Left ventricle myocardium inferior (tissue), 1 donor: ENCODE results near the gene SCTR. TPM values are rescaled to one million over a fixed set of nuclear protein-coding genes. Genes with fewer than 3 reads are reported as not detected.

ENCODE experiments used
- DNase-seq: peaks from one replicate; pipeline ENCODE4 v3.0.0-alpha.2; 2020
- H3K27ac ChIP-seq: fragments of 200-600 bp; replicated peaks from 2 replicates; pipeline ENCODE4 v1.8.0; 2021
- H3K27me3 ChIP-seq: fragments of 200-600 bp; 2 replicates; pipeline ENCODE4 v1.8.0; 2021; ENCODE audit warnings: low read depth
- H3K36me3 ChIP-seq: fragments of 200-600 bp; 2 replicates; pipeline ENCODE4 v1.8.0; 2021
- H3K4me1 ChIP-seq: fragments of 200-600 bp; 2 replicates; pipeline ENCODE4 v1.8.0; 2021
- H3K4me3 ChIP-seq: fragments of 200-600 bp; 2 replicates; pipeline ENCODE4 v1.8.0; 2021; ENCODE audit warnings: mild to moderate bottlenecking, moderate library complexity
- H3K9me3 ChIP-seq: fragments of 200-600 bp; replicated peaks from 2 replicates; pipeline ENCODE4 v1.8.0; 2021
- CTCF ChIP-seq: fragments of 200-600 bp; IDR thresholded peaks from 2 replicates; pipeline ENCODE4 v1.8.0; 2021; ENCODE audit warnings: antibody characterized with exemption, mild to moderate bottlenecking, borderline replicate concordance
- intact Hi-C: fragments of 100-400 bp; cut with micrococcal nuclease; formaldehyde crosslinking; loops from one replicate; pipeline ENCODE4 v1.11.0; 2022
- total RNA-seq: library from RNA; stranded (reverse); fragmentation: NEBNext Ultra II Directional; extraction: Animal tissue kit (Norgen Biotek cat#: 25700); gene quantifications from one replicate; pipeline ENCODE4 v1.2.1, GENCODE V29; 2021
- donor health status: DM: no; HTN: yes; CAD: no; lungs with severe emphysema.

SCTR gene
- total RNA-seq, 1 donor from 2014 or later, result 1.2 TPM

DNA sequence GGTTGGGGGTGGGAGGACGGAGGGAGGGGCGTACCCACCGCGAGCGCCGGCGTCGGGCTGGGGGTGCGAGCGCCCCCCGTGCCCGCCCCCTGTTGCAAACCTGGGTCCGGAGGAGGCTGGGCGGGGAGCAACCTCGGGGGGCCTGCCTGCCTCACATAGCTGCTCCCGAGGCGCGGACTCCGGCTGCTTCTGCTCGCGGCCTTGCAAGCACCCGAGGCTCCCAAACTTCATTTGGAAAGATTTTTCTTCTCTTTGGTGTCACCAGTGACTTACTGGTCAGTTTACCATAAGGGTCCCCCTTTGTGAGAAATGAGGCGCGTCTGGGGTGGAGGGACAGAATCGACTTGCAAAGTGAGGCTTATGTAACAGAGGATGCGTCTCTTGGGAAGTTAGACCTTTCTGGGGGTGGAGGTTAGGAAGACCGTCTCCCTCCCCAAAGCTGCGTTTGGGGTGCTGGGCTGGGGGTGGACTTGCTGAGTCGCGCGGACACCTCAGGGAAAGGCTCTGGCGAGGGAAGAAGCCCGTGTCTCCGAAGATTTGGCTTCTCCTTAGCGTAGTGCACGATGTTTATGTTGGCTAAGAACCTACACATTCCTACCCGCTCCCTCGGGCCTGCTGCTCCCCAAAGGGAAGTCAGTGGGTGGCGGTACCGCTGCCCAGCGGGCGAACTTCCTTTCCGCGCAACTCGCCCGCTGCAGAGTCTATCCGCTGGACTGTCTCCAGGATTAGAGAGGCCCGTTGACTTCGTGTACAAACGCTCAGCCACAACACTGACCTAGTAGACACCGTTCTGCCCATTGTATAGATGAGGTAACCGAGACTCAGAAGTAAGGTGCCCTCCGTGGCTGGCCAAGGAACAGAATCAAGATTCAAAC is 92.1 kb downstream of the SCTR start:
- DNase-seq, result no peak
- Histone ChIP-seq H3K27me3 (peaks cover 5% of the 10 kb centered on the region), H3K9me3 (no peaks in the 10 kb centered on the region), H3K27ac (peak overlapping the region; percentile 37), H3K36me3 (no peaks in the 10 kb centered on the region), H3K4me1 (peaks cover 14% of the 10 kb centered on the region), H3K4me3 (peak overlapping the region; percentile 71)
- TF ChIP-seq CTCF, result no peak
- intact Hi-C loops, result no loop called here

GRCh38 chr2:119431155-119431975 is 92.9 kb downstream of the SCTR start, which contains the start of gene TMEM37:
TMEM37 (plus strand) TSS chr2:119431854; CDS start chr2:119431904, 50 bp downstream.
- peak; percentile 72 for DNase-seq
- Histone ChIP-seq H3K27ac (peak within 1 kb of the TSS; percentile 37), H3K9me3 (no peaks in the 10 kb centered on the region), H3K36me3 (no peaks in the 10 kb centered on the region), H3K4me1 (peaks cover 17% of the 10 kb centered on the region), H3K27me3 (peaks cover 5% of the 10 kb centered on the region), H3K4me3 (peak within 1 kb of the TSS; percentile 71)
- TF ChIP-seq CTCF, result no peak
- intact Hi-C loops, result no loop called here

- H3K27ac ChIP-seq, result peak overlapping the region; percentile 37
These were observed 94.2 kb downstream of the SCTR start for GRCh38 chr2:119430023-119430498.

GRCh38 chr2:119429225-119429981 is 94.9 kb downstream of the SCTR start:
- H3K27me3 ChIP-seq, result peaks cover 5% of the 10 kb centered on the region
- H3K27ac ChIP-seq, result peak overlapping the region; percentile 37
- no peak for TF ChIP-seq CTCF
- H3K9me3 ChIP-seq, result no peaks in the 10 kb centered on the region
- no peak for DNase-seq
- H3K36me3 ChIP-seq, result no peaks in the 10 kb centered on the region
- H3K4me3 ChIP-seq, result no peak overlapping the region
- H3K4me1 ChIP-seq, result peaks cover 24% of the 10 kb centered on the region
- intact Hi-C loops, result no loop called here

More at GRCh38 chr2:119430023-119430498, 94.2 kb downstream of the SCTR start:
- DNase-seq, result no peak
- Histone ChIP-seq H3K4me3 (no peak overlapping the region), H3K27me3 (peaks cover 5% of the 10 kb centered on the region), H3K4me1 (peaks cover 24% of the 10 kb centered on the region), H3K36me3 (no peaks in the 10 kb centered on the region), H3K9me3 (no peaks in the 10 kb centered on the region)
- TF ChIP-seq CTCF, result no peak
- intact Hi-C loops, result no loop called here
